Parathyroid adenoma (tissue), 2 donors: ENCODE measurements around the gene GNG13.
A peak's percentile ranks its signal among the peaks of the same experiment; 100 is the strongest.

Experiments
- H2AFZ ChIP-seq: fragments of 300-600 bp; sonication (generic); one replicate; pipeline ENCODE4 v1.7.0; 2017; ENCODE audit warnings: antibody characterized with exemption, mild to moderate bottlenecking
- H3K27ac ChIP-seq: fragments of 300-600 bp; sonication (generic); one replicate; pipeline ENCODE4 v1.7.0; 2017
- H3K27me3 ChIP-seq: fragments of 300-600 bp; sonication (generic); one replicate; pipeline ENCODE4 v1.7.0; 2017; ENCODE audit warnings: low read length; ENCODE audit not compliant: control insufficient read depth, insufficient read depth
- H3K36me3 ChIP-seq: fragments of 300-600 bp; sonication (generic); one replicate; pipeline ENCODE4 v1.7.0; 2017; ENCODE audit warnings: low read length; ENCODE audit not compliant: control insufficient read depth, insufficient read depth
- H3K4me1 ChIP-seq: fragments of 300-600 bp; sonication (generic); one replicate; pipeline ENCODE4 v1.7.0; 2017; ENCODE audit warnings: control low read depth
- H3K4me2 ChIP-seq: fragments of 300-600 bp; sonication (generic); one replicate; pipeline ENCODE4 v1.7.0; 2017; ENCODE audit warnings: low read length
- H3K4me3 ChIP-seq: fragments of 300-600 bp; sonication (generic); one replicate; pipeline ENCODE4 v1.7.0; 2017; ENCODE audit warnings: low read depth, low read length
- H3K79me2 ChIP-seq: fragments of 300-600 bp; sonication (generic); one replicate; pipeline ENCODE4 v1.7.0; 2017; ENCODE audit warnings: control low read depth
- H3K9ac ChIP-seq: fragments of 300-600 bp; sonication (generic); one replicate; pipeline ENCODE4 v1.7.0; 2017; ENCODE audit warnings: mild to moderate bottlenecking
- H3K9me3 ChIP-seq: fragments of 300-600 bp; sonication (generic); one replicate; pipeline ENCODE4 v1.7.0; 2017; ENCODE audit warnings: low read length; ENCODE audit not compliant: control insufficient read depth
- TF ChIP-seq, protein P1 (sequence below): fragments of 300-600 bp; sonication (generic); IDR thresholded peaks from one replicate; pipeline ENCODE4 v1.7.0; 2017; ENCODE audit warnings: antibody characterized with exemption, mild to moderate bottlenecking
- donor health status: primary hyperparathyroidism.

The GNG13 gene

GRCh38 chr16:819336-820043 lies 19.0 kb upstream of the GNG13 start:
- H3K9me3 ChIP-seq = no peaks in the 10 kb centered on the region
- H3K4me1 ChIP-seq = no peaks in the 10 kb centered on the region
- no peak overlapping the region for H3K4me3 ChIP-seq
- TF ChIP-seq, protein P1, sequence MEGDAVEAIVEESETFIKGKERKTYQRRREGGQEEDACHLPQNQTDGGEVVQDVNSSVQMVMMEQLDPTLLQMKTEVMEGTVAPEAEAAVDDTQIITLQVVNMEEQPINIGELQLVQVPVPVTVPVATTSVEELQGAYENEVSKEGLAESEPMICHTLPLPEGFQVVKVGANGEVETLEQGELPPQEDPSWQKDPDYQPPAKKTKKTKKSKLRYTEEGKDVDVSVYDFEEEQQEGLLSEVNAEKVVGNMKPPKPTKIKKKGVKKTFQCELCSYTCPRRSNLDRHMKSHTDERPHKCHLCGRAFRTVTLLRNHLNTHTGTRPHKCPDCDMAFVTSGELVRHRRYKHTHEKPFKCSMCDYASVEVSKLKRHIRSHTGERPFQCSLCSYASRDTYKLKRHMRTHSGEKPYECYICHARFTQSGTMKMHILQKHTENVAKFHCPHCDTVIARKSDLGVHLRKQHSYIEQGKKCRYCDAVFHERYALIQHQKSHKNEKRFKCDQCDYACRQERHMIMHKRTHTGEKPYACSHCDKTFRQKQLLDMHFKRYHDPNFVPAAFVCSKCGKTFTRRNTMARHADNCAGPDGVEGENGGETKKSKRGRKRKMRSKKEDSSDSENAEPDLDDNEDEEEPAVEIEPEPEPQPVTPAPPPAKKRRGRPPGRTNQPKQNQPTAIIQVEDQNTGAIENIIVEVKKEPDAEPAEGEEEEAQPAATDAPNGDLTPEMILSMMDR = no peak
- H3K79me2 ChIP-seq = no peaks in the 10 kb centered on the region
- H3K36me3 ChIP-seq = no peaks in the 10 kb centered on the region
- H3K27ac ChIP-seq = no peak overlapping the region
- no peak overlapping the region for H3K9ac ChIP-seq
- H3K27me3 ChIP-seq = no peaks in the 10 kb centered on the region
- no peak overlapping the region for H2AFZ ChIP-seq
- H3K4me2 ChIP-seq = no peak overlapping the region

- Histone ChIP-seq H3K4me1 (no peaks in the 10 kb centered on the region), H3K4me2 (no peak overlapping the region), H3K36me3 (no peaks in the 10 kb centered on the region), H3K9ac (no peak overlapping the region), H3K9me3 (no peaks in the 10 kb centered on the region), H3K79me2 (no peaks in the 10 kb centered on the region), H3K27ac (no peak overlapping the region), H2AFZ (no peak overlapping the region), H3K4me3 (no peak overlapping the region), H3K27me3 (no peaks in the 10 kb centered on the region)
- TF ChIP-seq, protein P1 = no peak
Measured at GRCh38 chr16:818592-818991, 18.1 kb upstream of the GNG13 start.

DNA sequence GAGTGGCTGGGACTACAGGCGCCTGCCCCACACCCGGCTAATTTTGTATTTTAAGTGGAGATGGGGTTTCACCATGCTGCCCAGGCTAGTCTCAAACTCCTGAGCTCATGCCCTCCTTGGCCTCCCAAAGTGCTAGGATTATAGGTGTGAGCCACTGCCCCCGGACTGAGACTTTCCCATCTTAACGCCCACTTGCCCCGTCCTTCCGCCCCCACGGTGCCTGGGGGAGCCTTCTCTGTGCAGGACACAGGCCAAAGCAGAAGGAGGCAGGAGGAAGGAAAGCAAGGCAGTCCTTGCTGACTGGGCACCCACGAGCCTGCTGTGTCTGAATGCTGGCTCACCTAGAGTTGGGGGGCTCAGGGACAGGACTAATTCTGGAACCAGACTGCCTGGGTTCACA lies 17.6 kb upstream of the GNG13 start:
- H3K79me2 ChIP-seq = no peaks in the 10 kb centered on the region
- no peaks in the 10 kb centered on the region for H3K27me3 ChIP-seq
- no peak overlapping the region for H3K9ac ChIP-seq
- no peak overlapping the region for H3K4me2 ChIP-seq
- H3K4me1 ChIP-seq = no peaks in the 10 kb centered on the region
- no peak overlapping the region for H3K4me3 ChIP-seq
- H3K36me3 ChIP-seq = no peaks in the 10 kb centered on the region
- H2AFZ ChIP-seq = no peak overlapping the region
- TF ChIP-seq, protein P1 = no peak
- no peaks in the 10 kb centered on the region for H3K9me3 ChIP-seq
- no peak overlapping the region for H3K27ac ChIP-seq

GRCh38 chr16:817001-817906 lies 16.7 kb upstream of the GNG13 start:
- Histone ChIP-seq H3K9ac (no peak overlapping the region), H3K4me2 (no peak overlapping the region), H3K9me3 (no peaks in the 10 kb centered on the region), H3K27ac (no peak overlapping the region), H3K36me3 (no peaks in the 10 kb centered on the region), H3K27me3 (no peaks in the 10 kb centered on the region), H2AFZ (peak overlapping the region; percentile 56), H3K79me2 (no peaks in the 10 kb centered on the region), H3K4me1 (no peaks in the 10 kb centered on the region), H3K4me3 (no peak overlapping the region)
- TF ChIP-seq, protein P1 = no peak
